Thyroid gland (tissue), 4 donors: Measurements from ENCODE around the gene EPC1. TPM values are rescaled to one million over a fixed set of nuclear protein-coding genes. Genes with fewer than 3 reads are reported as not detected.
"Not testable (repeated sequence)": the region's sequence is repeated elsewhere in the genome, so short reads cannot be mapped to it uniquely, and the experiment has no call there.

ENCODE experiments used
- DNase-seq, 2 donors: peaks; one replicate each; pipeline ENCODE4 v3.0.0-alpha.2; 2019
- H3K27ac ChIP-seq, 3 donors: fragments of 200-600 bp; sonication (generic); 1 replicate in 2 of 3; 2 replicates in 1 of 3; pipeline ENCODE4 v1.5.1; 2016 to 2019; ENCODE audit warnings: mild to moderate bottlenecking in 1 of 3, moderate library complexity in 1 of 3
- H3K27me3 ChIP-seq: fragments of 200-600 bp; sonication (generic); one replicate; pipeline ENCODE4 v1.5.1; 2019
- H3K36me3 ChIP-seq, 2 donors: fragments of 200-600 bp; sonication (generic); one replicate each; pipeline ENCODE4 v1.5.1; 2016 to 2019
- H3K4me1 ChIP-seq, 2 donors: fragments of 200-600 bp; sonication (generic); one replicate each; pipeline ENCODE4 v1.5.1; 2017 to 2019
- H3K4me3 ChIP-seq, 3 donors: fragments of 200-600 bp; sonication (generic); replicated peaks in 1 of 3; 1 replicate in 2 of 3; 2 replicates in 1 of 3; pipeline ENCODE4 v1.5.1; 2016; ENCODE audit warnings: mild to moderate bottlenecking in 1 of 3
- H3K9me3 ChIP-seq: fragments of 200-600 bp; sonication (generic); one replicate; pipeline ENCODE4 v1.5.1; 2017
- POLR2A ChIP-seq, 2 donors: fragments of 450-650 bp; IDR thresholded peaks; one replicate each; pipeline ENCODE4 v1.6.1; 2017; ENCODE audit warnings: antibody characterized with exemption in 2 of 2, mild to moderate bottlenecking in 2 of 2, moderate library complexity in 1 of 2
- WGBS, 2 donors: methylation state at CpG; one replicate each; pipeline ENCODE4 v1.1.5; 2017; 5-methylcytosine and 5-hydroxymethylcytosine counted together
- intact Hi-C: fragments of 100-400 bp; cut with DNase I; formaldehyde crosslinking; loops from one replicate; pipeline ENCODE4 v1.15.1; 2023
- total RNA-seq, 4 donors: library from RNA; depleted of rRNA; stranded (reverse); fragments of >200 nt; gene quantifications; one replicate each; pipeline ENCODE4 v1.2.3, GENCODE V29; 2016
- TF ChIP-seq, protein P1 (sequence below), 6 experiments: fragments of 200-600 bp in 3 of 6; fragments of 450-650 bp in 3 of 6; sonication (generic) in 3 of 6; IDR thresholded peaks; one replicate each; pipeline ENCODE4 v1.5.1; 2016 to 2019; ENCODE audit warnings: antibody characterized with exemption in 6 of 6, mild to moderate bottlenecking in 2 of 6, inconsistent platforms in 1 of 6, moderate library complexity in 1 of 6

The EPC1 gene
- total RNA-seq, 4 donors from 2014 or later, result 60.0 to 83.4 (median 69.0) TPM

DNA sequence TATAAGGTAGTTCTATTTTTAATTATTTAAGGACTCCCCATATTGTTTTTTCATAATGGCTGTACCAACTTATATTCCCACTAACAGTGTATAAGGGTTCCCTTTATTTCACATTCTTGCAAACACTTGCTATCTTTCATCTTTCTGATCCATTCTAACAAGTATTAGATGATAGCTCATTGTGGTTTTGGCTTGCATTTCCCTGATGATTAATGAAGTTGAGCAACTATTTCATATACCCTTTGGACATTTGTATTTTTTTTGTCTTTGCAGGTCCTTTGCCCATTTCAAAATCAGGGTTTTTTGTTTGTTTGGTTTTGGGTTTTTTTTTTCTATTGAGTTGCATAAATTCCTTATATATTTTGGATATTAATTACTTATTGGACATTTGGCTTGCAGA is 107.2 kb downstream of the EPC1 start:
- H3K9me3 ChIP-seq, result no peaks in the 10 kb centered on the region
- no peaks in the 10 kb centered on the region for H3K36me3 ChIP-seq
- intact Hi-C loops, result no loop called here
- H3K4me1 ChIP-seq, result no peaks in the 10 kb centered on the region
- no peaks in the 10 kb centered on the region for H3K27me3 ChIP-seq
- no peak for DNase-seq
- H3K4me3 ChIP-seq, result no peak overlapping the region
- TF ChIP-seq, protein P1, sequence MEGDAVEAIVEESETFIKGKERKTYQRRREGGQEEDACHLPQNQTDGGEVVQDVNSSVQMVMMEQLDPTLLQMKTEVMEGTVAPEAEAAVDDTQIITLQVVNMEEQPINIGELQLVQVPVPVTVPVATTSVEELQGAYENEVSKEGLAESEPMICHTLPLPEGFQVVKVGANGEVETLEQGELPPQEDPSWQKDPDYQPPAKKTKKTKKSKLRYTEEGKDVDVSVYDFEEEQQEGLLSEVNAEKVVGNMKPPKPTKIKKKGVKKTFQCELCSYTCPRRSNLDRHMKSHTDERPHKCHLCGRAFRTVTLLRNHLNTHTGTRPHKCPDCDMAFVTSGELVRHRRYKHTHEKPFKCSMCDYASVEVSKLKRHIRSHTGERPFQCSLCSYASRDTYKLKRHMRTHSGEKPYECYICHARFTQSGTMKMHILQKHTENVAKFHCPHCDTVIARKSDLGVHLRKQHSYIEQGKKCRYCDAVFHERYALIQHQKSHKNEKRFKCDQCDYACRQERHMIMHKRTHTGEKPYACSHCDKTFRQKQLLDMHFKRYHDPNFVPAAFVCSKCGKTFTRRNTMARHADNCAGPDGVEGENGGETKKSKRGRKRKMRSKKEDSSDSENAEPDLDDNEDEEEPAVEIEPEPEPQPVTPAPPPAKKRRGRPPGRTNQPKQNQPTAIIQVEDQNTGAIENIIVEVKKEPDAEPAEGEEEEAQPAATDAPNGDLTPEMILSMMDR (IDR thresholded peaks at IDR 0.05), result no peak
- no peak for TF ChIP-seq POLR2A (IDR thresholded peaks at IDR 0.05)
- no peak overlapping the region for H3K27ac ChIP-seq

DNA sequence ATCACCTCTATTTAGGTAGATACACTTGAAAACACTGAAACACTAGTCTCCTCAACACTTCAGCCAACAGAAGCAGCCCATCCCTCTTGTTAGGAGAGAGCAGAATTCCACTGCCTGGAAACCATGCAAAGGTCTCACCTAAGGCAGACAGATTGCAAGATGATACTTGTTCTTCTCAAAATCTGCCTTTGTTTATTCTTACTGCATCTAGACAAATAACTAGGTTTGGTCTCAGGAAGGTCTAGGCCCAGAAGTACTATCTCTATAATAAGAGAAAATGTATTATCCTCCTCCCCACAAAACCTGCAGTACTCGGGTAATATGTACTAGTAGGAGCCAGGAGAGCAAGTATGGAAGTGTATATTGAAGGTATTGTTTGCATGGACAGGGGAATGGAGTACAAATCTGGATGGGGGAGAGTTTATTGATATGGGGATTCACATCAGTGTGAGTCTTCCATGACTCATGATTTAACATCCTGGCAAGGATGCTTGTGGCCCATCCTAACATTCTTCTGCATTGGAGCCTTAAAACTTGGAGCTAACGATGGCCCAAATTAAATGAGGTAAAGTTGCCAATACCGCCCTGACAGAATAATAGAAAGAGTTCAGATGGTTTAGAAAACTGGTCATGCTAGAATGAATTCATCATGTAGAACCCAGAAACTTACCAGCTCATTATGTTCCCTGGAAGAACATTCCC is 109.2 kb downstream of the EPC1 start:
- Histone ChIP-seq H3K27me3 (no peaks in the 10 kb centered on the region), H3K36me3 (no peaks in the 10 kb centered on the region), H3K27ac (no peak overlapping the region), H3K4me1 (no peaks in the 10 kb centered on the region), H3K4me3 (no peak overlapping the region), H3K9me3 (no peaks in the 10 kb centered on the region)
- TF ChIP-seq POLR2A (IDR thresholded peaks at IDR 0.05), result no peak
- TF ChIP-seq, protein P1 (IDR thresholded peaks at IDR 0.05), result no peak
- WGBS, 2 donors, result 91 to 93% methylated on average over 3 of the region's 3 CpGs
- no peak for DNase-seq
- intact Hi-C loops, result no loop called here

DNA sequence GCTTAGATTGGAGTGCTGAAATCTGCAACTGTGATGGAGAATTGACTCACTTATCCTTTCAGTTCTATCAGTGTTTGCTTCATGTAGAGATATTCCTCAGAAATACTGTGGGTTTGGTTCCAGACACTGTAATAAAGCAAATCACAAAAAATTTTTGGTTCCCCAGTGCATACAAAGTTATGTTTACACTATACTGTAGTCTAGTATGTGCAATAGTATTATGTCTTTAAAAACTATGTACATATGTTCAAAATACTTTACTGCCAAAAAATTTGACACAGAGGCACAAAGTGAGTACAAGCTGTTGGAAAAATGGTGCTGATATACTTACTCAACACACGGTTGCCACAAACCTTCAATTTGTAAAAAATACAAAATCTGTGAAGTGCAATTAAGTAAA is 112.5 kb downstream of the EPC1 start:
- Histone ChIP-seq H3K27ac (no peak overlapping the region), H3K9me3 (no peaks in the 10 kb centered on the region), H3K36me3 (no peaks in the 10 kb centered on the region), H3K4me1 (peaks cover 0 to 9% of the 10 kb centered on the region in 2 donors), H3K4me3 (no peak overlapping the region), H3K27me3 (no peaks in the 10 kb centered on the region)
- no peak for DNase-seq
- no peak for TF ChIP-seq POLR2A (IDR thresholded peaks at IDR 0.05)
- TF ChIP-seq, protein P1 (IDR thresholded peaks at IDR 0.05), result no peak
- 80% methylated on average over 1 of the region's 1 CpG for WGBS, 2 donors
- intact Hi-C loops, result no loop called here

DNA sequence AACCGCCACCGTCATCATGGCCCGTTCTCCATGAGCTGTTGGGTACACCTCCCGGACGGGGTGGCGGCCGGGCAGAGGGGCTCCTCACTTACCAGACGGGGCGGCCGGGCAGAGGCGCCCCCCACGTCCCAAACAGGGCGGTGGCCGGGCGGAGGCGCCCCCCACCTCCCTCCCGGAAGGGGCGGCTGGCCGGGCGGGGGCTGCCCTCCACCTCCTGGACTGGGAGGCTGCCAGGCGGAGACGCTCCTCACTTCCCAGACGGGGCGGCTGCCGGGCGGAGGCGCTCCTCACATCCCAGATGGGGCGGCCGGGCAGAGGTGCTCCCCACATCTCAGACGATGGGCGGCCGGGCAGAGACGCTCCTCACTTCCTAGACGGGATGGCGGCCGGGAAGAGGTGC is 113.6 kb downstream of the EPC1 start:
- not testable (repeated sequence) for H3K27ac ChIP-seq
- WGBS, 2 donors, result 95 to 99% methylated on average over 16 to 29 of the region's 36 CpGs

DNA sequence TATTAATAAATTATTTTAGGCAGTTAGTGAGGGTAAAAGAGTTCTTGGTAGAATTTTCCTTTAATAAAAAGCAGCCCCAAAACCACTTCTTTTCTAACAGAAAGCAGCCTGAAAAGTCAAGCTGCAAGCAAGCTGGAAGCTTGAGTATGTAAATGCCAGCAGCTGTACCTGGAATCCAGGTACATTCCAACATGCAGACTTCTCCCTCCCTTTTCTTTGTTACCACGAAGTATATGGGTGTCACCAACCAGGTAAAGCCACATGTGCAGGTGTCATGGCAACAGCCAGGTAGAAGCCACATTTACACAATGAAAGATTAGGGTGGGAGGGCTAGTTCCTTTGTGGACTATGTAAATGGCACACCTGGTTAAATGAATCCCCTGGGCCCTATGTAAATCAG is 114.6 kb downstream of the EPC1 start:
- Histone ChIP-seq H3K36me3 (no peaks in the 10 kb centered on the region), H3K4me3 (no peak overlapping the region), H3K27ac (no peak overlapping the region), H3K27me3 (no peaks in the 10 kb centered on the region), H3K4me1 (peaks cover 0 to 9% of the 10 kb centered on the region in 2 donors), H3K9me3 (no peaks in the 10 kb centered on the region)
- 35 to 42% methylated on average over 1 of the region's 1 CpG for WGBS, 2 donors
- TF ChIP-seq POLR2A (IDR thresholded peaks at IDR 0.05), result no peak
- TF ChIP-seq, protein P1 (IDR thresholded peaks at IDR 0.05), result no peak
- no peak for DNase-seq
- intact Hi-C loops, result no loop called here

More for the DNA sequence above, 113.6 kb downstream of the EPC1 start:
- H3K27me3 ChIP-seq, DNase-seq, H3K4me3 ChIP-seq, H3K9me3 ChIP-seq, H3K36me3 ChIP-seq, intact Hi-C loops, H3K4me1 ChIP-seq: not testable (repeated sequence)

DNA sequence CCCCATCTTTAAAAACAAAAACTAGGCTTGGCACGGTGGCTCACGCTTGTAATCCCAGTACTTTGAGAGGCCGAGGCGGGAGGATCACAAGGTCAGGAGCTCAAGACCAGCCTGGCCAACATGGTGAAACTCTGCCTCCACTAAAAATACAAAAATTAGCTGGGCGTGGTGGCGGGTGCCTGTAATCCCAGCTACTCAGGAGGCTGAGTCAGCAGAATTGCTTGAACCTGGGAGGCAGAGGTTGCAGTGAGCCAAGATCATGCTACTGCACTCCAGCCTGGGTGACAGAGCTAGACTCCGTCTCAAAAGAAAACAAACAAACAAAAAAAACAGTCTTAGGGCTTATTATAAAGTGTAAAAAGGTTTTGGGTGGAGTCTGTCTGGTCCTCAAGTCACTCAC is 117.2 kb downstream of the EPC1 start:
- H3K4me3 ChIP-seq, H3K27me3 ChIP-seq, H3K36me3 ChIP-seq, DNase-seq, H3K27ac ChIP-seq, intact Hi-C loops, H3K9me3 ChIP-seq, H3K4me1 ChIP-seq: not testable (repeated sequence)
- 85 to 90% methylated on average over 7 of the region's 7 CpGs for WGBS, 2 donors
